Lung (tissue), 12 donors: ENCODE data around the gene CARMIL1. TPM values are rescaled to one million over a fixed set of nuclear protein-coding genes. Genes with fewer than 3 reads are reported as not detected.

ENCODE experiments used
- ATAC-seq: fragments of 200-7000 bp; cut with Tn5 transposase; one replicate; pipeline ENCODE4 v1.9.1; 2020; ENCODE audit warnings: moderate number of reproducible peaks; ENCODE audit not compliant: insufficient read depth, low FRiP score
- DNase-seq, 3 donors: peaks; one replicate each; pipeline ENCODE4 v3.0.0-alpha.2; 2013 to 2017
- H3K27ac ChIP-seq, 2 donors: one replicate each; pipeline ENCODE4 v1.5.1; 2013; ENCODE audit warnings: mild to moderate bottlenecking in 2 of 2, moderate library complexity in 2 of 2, control low read depth in 1 of 2, inconsistent platforms in 1 of 2, low read depth in 1 of 2, low read length in 1 of 2
- H3K27me3 ChIP-seq, 3 donors: one replicate each; pipeline ENCODE4 v1.5.1; 2013; ENCODE audit warnings: low read length in 2 of 3; ENCODE audit not compliant: control insufficient read depth in 3 of 3, insufficient read depth in 3 of 3
- H3K36me3 ChIP-seq, 4 donors: one replicate each; pipeline ENCODE4 v1.5.1; 2013; ENCODE audit warnings: low read length in 4 of 4, mild to moderate bottlenecking in 1 of 4, moderate library complexity in 1 of 4; ENCODE audit not compliant: control insufficient read depth in 4 of 4, insufficient read depth in 4 of 4
- H3K4me1 ChIP-seq, 5 donors: one replicate each; pipeline ENCODE4 v1.5.1; 2013; ENCODE audit warnings: low read length in 5 of 5, mild to moderate bottlenecking in 2 of 5, moderate library complexity in 1 of 5; ENCODE audit not compliant: control insufficient read depth in 5 of 5, insufficient read depth in 5 of 5
- H3K4me3 ChIP-seq: one replicate; pipeline ENCODE4 v1.5.1; 2013; ENCODE audit warnings: mild to moderate bottlenecking, control low read depth, moderate library complexity
- H3K9ac ChIP-seq, 2 donors: one replicate each; pipeline ENCODE4 v1.5.1; 2013; ENCODE audit warnings: low read length in 2 of 2, control low read depth in 1 of 2; ENCODE audit not compliant: insufficient read depth in 1 of 2
- H3K9me3 ChIP-seq, 4 donors: one replicate each; pipeline ENCODE4 v1.5.1; 2013; ENCODE audit warnings: low read length in 3 of 4, mild to moderate bottlenecking in 1 of 4, moderate library complexity in 1 of 4; ENCODE audit not compliant: control insufficient read depth in 4 of 4, insufficient read depth in 3 of 4
- WGBS, 2 donors: extraction: QIAGEN DNeasy Blood & Tissue Kit; methylation state at CpG; one replicate each; pipeline ENCODE4 v1.1.7; 2013; 5-methylcytosine and 5-hydroxymethylcytosine counted together
- polyA plus RNA-seq, 2 donors: library from polyadenylated mRNA; stranded (reverse); fragments of 200-250 nt; gene quantifications; one replicate each; pipeline ENCODE4 v1.2.1, GENCODE V29; 2013
- total RNA-seq, 2 donors: library from RNA; depleted of rRNA in 1 of 2; stranded (reverse); fragments of >200 nt in 1 of 2; gene quantifications; one replicate each; pipeline ENCODE4 v1.2.1, GENCODE V29; 2014 to 2021
- TF ChIP-seq, protein P1 (sequence below): IDR thresholded peaks from 2 replicates; pipeline ENCODE4 v1.5.1; 2012; ENCODE audit warnings: mild to moderate bottlenecking; ENCODE audit errors: control extremely low read depth, extremely low read depth
- donor health status: control.
- donor health status: control.
- donor health status: Bipolar disorder and iron deficiency.
- donor health status: healthy.
- donor health status: DM: yes; HTN: yes; CAD: no.

The CARMIL1 gene
- total and polyA plus RNA-seq, 4 donors: 8.0 to 38.3 (median 34.9) TPM

DNA sequence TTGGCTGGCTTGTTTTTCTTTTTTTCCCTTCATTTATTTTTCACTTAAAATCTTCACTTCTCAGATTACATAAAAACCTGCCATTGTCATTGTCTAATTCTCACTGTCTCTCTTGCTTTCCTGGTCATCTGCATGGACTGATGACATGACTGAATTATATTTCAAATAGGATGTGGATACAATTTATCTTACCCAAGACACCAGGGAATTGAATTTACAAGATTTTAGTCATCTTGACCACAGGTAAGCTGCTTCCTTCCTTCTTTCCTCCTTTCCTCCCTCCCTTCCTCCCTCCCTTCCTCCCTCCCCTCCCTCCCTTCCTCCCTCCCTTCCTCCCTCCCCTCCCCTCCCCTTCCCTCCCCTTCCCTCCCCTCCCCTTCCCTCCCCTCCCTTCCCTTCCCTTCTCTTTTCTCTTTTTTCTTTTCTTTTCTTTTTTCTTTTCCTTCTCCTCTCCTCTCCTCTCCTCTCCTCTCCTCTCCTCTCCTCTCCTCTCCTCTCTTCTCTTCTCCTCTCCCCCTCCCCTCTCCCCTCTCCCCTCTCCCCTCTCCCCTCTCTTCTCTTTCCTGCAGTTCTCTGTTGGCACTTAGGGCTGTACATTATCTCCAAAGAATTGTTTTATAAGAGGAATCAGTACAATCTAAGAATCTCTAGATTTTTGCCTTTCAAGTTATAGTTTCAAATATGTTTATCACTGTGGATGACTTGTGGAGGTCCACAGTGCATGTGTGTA is 171.5 kb downstream of the CARMIL1 start:
- H3K4me1 ChIP-seq: peaks cover 0 to 9% (median 0%) of the 10 kb centered on the region in 5 donors
- TF ChIP-seq, protein P1, sequence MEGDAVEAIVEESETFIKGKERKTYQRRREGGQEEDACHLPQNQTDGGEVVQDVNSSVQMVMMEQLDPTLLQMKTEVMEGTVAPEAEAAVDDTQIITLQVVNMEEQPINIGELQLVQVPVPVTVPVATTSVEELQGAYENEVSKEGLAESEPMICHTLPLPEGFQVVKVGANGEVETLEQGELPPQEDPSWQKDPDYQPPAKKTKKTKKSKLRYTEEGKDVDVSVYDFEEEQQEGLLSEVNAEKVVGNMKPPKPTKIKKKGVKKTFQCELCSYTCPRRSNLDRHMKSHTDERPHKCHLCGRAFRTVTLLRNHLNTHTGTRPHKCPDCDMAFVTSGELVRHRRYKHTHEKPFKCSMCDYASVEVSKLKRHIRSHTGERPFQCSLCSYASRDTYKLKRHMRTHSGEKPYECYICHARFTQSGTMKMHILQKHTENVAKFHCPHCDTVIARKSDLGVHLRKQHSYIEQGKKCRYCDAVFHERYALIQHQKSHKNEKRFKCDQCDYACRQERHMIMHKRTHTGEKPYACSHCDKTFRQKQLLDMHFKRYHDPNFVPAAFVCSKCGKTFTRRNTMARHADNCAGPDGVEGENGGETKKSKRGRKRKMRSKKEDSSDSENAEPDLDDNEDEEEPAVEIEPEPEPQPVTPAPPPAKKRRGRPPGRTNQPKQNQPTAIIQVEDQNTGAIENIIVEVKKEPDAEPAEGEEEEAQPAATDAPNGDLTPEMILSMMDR: no peak
- peaks cover 0 to 2% (median under 1%) of the 10 kb centered on the region in 4 donors for H3K9me3 ChIP-seq
- peaks cover 0 to 6% (median 0%) of the 10 kb centered on the region in 4 donors for H3K36me3 ChIP-seq
- H3K4me3 ChIP-seq: no peak overlapping the region
- H3K27ac ChIP-seq: no peak overlapping the region
- H3K9ac ChIP-seq: no peak overlapping the region
- DNase-seq (no peak), ATAC-seq (no peak)
- H3K27me3 ChIP-seq: no peaks in the 10 kb centered on the region

- Histone ChIP-seq H3K4me3 (no peak overlapping the region), H3K9me3 (no peaks in the 10 kb centered on the region), H3K27me3 (no peaks in the 10 kb centered on the region), H3K36me3 (no peaks in the 10 kb centered on the region), H3K27ac (no peak overlapping the region), H3K9ac (no peak overlapping the region), H3K4me1 (peaks cover 0 to 9% (median 0%) of the 10 kb centered on the region in 5 donors)
- TF ChIP-seq, protein P1: no peak
- DNase-seq: no peak
- 33 to 64% methylated on average over 3 of the region's 3 CpGs for WGBS, 2 donors
- no peak for ATAC-seq
Measured at GRCh38 chr6:25452031-25452430, 172.9 kb downstream of the CARMIL1 start.

DNA sequence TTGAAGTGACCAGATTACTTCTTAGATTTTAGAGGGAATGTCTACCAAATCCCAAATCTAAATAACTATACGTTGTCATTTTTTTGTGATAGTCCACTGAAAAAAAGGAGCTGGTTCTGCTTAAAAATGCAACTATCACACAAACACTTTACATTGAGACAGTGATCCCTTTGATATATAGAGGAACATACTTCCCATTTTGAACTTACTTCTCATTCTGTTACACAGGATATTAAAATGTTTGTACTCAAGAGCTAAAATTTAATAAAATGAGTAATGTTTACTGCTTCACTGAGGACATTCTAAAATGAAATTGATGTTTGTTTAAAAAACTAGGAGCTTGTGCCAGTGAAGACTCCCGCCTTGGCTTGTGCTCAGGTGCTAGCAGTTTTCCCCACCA is 174.1 kb downstream of the CARMIL1 start:
- 75 to 88% methylated on average over 2 of the region's 2 CpGs for WGBS, 2 donors
- DNase-seq (no peak), ATAC-seq (no peak)
- Histone ChIP-seq H3K27ac (no peak overlapping the region), H3K4me3 (no peak overlapping the region), H3K27me3 (no peaks in the 10 kb centered on the region), H3K4me1 (peaks cover 0 to 6% (median 0%) of the 10 kb centered on the region in 5 donors), H3K9ac (no peak overlapping the region), H3K36me3 (no peaks in the 10 kb centered on the region), H3K9me3 (no peaks in the 10 kb centered on the region)
- TF ChIP-seq, protein P1: no peak
